ENCODE data around the gene GBF1.
"Not testable (repeated sequence)": the region's sequence is repeated elsewhere in the genome, so short reads cannot be mapped to it uniquely, and the experiment has no call there.

GBF1 gene

DNA sequence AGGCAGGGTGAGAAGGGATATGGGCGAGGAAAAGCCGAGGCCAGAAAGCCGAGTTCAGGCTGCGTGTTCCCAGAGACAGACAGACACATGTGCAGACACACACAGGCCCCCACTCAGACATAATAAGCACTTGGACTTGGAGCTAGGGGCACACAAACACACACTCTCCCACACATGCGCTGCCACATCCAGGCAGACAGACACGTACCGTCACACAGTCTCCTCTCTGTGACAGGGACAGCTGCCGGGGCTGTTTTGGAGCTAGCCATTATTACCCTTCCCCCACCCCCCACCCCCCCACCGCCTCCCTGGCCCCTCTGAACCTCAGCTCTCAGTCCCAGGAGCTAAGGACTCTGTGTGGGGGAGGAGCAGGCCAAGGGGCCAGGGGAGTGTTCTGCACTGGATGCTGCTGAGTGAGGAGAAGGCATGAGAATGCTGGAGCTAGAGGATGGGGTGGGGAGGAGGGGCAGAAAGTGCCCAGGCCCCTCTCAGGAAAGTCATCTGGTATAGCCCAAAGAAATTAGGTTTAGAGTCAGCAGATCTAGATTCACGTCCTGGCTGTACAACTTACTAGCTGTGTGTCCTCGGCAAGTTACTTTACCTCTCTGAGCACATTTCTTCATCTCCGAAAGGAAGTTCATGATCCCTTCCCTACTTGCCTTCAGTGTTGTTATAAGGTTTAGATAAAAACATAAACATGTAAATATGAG, 10.3 kb upstream of the GBF1 start:
- no peak for DNase-seq (ENCODE audit: low spot score)

DNA sequence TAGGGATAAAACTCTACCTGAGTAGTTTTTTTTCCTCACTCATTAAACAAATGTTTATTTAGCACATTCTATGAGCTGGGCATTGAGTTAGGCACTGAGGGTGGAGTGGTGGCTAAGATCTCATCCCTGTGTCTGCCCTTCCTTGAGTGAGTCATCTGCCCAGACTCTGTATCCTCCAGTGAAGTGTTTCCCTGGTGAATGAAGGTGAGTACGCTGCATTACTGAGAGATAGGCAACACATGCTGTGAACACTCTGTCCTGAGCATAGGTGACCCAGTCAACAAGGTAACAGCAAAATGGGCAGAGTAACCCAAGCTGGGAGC, 9.8 kb upstream of the GBF1 start:
- no peak for DNase-seq (ENCODE audit: low spot score)

DNA sequence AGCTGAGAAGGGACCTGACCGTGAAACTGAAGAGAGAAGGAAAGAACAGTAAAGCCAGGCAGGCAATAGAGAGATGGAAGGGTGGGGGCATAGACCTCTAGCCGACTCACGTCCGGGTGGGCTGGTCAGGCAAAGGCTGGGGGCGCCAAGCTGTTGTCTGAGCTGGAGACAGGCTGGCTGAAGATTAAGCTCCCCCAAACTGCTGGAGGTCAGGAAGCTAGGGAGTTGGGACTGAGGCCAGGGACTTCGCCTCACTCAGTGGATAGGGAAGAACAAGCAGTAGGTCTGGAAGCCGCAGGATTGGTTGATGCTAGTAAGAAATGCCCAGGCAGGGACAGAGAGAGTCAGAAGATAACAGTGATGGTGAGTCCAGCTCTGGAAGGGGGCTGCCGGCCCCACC, 9.3 kb upstream of the GBF1 start:
- no peak for DNase-seq (ENCODE audit: low spot score)

DNA sequence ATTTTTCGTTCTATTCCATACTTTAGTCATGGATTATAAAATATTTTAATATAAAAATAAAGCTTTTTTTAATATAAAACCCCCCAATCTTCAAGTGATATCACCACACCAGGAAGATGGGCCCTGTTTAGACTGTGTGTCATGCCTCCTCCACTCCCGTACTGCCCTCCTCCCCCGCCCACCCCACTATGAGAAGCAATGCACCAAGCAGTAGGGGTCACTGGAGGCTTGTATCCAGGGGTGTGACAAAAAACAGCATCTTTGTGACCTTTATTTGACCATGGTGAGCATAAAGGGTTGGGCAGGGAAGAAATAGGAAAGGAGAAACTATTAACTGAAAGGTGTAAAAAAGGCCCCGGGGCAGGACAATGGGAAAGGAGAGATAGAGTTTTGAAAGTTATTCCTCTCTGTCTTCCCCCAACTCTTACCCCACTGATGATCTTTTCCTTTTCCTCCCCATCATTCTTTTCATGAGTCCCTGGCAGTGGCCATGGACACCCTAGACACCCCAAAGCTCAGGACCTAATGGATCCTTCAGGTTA, 7.5 kb upstream of the GBF1 start:
- no peak for DNase-seq (ENCODE audit: low spot score)

DNA sequence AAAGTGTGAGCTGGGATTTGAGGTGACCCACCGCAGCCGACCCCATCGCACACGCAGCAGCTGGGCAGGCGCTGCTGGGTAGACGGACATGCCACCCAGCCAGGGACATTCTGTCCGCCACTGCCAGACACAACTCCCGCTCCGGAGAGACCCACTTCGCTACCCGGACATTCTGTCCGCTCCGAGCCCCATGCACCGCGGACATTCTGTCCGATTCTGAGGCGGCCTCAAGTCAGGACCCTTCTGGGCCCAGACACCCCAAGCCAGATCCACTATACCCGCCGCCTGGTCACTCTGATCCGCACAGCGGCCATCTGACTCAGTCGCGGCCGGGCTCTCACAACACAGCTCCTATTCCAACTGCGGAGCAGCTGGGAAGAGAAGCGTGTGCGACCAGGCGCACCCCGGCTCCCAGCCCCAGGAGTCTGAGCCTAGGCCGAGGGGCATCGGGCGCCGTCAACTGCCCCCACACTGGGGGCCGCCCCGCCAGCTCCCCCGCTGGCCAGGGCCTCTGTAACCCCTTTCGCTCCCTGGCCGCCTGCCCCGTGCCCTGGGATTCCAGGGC, 4.8 kb upstream of the GBF1 start:
- no peak for DNase-seq (ENCODE audit: low spot score)

DNA sequence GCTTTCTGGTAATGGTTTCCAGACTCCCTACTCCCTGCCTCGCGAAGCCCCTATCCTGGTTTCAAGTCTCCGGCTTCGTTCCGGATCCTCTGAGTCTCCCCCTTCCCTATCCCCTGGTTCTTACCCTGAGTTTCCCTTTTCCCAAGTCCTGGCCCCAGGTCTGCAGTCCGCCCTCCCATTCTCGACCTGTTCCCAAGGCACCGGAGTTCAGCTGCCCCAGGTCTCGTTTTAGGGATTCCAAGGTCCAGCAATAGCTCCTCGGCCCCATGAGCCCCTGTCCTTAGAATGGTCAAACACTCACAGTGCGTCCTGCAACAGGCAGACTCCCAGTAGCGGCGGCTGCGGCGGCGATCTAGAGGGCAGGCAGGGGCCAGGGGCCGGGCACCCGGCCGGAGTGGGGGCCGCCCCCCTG, 4.3 kb upstream of the GBF1 start:
- DNase-seq (ENCODE audit: low spot score): no peak

DNA sequence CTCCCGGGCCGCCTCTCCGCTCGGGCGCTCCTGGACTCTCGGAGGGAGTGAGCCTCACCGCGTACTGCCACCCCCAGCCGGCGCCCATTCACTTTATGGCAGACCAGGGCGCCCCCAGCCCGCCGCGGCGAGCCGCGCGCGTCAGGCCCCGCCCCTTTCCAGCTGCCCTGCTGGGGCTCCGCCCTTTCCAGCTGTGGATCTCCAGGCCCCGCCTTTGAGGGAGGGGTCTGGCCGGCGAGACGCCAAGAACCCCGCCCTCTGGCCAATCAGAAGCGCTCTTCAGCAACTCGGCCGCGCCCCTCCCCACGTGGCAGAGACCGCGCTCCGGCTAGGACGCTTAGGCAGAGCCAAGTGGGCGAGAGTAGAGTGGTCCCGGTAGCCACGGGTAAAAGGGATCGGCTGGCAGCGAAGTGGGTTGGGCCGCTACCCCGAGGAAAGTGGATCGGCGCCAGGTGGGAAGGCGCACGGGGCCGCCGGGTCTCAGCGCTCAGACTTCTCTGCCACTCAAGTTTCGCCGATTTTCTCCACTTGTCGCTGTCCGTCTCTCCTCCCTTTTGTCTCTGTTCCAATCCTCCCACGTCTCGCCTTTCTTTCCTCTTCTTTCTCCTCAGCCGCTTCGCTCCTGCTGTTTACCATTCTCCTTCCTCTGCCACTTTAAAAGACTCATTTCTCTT, 3.8 kb upstream of the GBF1 start, which contains the start of gene PITX3:
TSS of gene PITX3 (minus strand) at position 69 of the 674 bp plus-strand sequence. CDS start 9,432 bp downstream, outside the sequence.
- DNase-seq (ENCODE audit: low spot score): peak; percentile 91

DNA sequence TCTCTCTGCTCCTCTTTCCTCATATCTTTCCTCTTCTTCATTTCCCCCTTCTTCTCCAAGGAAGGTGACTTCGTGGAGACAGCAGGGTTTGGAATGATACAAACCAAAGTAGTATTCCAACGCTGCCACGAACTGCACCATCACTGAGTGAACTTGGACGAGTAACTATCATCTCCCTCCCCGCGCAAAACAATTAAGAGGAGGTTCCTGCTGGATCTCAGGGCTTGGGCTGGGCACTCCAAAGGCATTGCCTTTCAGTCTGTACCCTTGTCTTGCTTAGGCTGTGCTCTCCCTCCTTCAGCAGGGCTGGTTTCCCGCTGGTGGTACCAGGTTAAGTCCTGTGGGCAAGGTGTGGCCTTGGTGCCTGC, 3.2 kb upstream of the GBF1 start:
- DNase-seq (ENCODE audit: low spot score): no peak

DNA sequence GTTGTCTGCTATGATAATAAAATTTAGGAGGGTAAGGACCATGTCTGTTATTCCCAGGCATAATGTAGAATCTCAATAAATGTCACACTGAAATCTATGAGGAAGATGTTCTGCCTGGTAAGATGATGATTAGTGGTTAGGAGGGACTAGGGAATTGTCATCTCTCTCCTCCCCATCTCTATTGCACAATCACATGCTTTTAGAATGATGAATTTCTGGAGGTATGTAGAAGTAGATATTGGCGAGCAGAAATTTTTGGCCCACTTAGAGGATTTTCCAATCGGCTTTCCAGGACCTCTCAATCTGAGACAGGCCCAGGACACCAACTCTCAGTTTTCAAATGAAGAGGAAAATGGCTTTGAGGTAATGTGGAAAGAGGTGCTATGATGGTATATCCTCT, 2.0 kb upstream of the GBF1 start:
- no peak for DNase-seq (ENCODE audit: low spot score)

DNA sequence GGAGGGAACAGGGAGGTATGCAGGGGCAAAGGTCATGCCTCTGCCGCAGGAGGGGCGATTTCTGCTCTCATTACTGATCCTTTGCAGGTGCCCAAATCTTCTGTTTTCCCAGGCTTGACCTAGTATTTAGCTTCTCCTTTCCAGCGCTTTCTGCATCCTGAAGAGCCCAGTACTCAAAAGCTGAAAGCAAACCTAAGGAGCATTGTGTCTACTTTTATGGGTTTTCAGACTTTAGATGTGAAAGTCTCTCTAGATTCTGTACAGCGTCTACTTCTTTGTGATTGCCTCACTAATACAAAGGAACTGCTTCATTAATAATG, 560 bp downstream of the GBF1 start:
- no peak for DNase-seq (ENCODE audit: low spot score)

DNA sequence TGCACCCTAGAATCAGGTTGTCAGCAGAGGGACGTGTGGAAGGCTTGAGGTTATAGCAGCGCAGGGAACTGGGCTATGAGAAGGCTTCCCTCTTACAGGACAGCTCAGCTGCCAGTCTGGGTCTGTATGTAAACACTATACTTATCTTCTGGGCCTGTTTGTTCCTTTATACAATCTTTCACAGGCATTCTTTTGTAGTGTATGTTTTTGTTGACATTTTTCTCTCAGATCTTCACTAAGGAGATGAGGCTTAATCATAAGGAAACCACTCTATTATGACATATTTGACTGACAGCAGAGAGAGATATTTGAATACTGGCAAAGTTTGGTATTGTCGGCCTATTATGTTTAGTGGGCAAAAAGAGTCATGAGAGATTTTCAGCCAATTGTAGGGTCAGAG, 929 bp downstream of the GBF1 start:
- no peak for DNase-seq (ENCODE audit: low spot score)

DNA sequence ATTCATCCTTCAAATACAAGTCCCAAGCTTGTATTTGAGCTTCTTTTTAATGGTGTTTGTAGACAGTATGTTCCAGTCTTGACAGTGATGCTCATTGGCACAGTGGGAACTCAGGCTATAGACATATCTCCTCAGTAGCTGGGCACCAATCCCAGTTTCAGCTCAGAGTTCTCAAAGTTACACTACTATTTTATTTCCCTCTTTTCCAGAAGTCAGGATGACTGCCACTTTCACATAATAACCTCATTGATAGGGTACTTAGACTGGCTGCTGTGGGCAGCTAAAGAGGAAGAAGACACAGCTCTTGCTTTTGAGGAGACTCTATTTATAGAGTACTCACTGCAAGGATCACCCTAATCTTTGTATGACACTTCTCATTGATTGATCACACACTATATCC, 2.4 kb downstream of the GBF1 start:
- DNase-seq (ENCODE audit: low spot score): no peak

DNA sequence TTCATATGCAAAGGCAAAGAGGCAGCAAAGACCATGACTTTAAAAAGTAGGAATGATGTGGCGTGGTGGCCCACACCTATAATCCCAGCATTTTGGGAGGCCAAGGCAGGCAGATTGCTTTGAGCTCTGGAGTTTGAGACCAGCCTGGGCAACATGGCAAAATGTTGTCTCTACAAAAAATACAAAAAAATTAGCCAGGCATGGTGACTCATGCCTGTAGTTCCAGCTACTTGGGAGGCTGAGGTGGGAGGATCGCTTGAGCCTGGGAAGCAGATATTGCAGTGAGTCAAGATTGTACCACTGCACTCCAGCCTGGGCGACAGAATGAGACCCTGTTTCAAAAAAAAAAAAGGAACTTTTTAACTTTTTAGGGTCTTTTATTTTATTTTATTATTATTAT, 7.2 kb downstream of the GBF1 start:
- not testable (repeated sequence) for DNase-seq (ENCODE audit: low spot score)

DNA sequence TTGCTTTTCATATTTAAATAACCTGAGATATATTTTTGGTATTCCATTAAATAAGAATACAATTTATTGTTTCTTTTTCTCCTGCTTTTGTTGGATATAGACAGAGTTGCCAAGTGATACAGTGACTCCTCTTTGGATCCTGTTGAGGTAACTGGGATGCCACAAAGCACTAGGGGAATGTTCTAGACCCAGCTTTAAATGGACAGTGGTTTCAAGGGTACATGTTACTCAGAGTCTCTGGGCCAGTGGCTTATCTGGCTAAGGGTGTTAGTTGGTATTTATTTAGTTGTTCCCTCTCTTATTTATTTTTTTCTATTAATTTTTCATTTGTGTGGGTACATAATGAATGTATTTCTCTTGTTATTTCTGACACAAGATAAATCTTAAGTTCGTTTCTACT, 9.1 kb downstream of the GBF1 start:
- DNase-seq (ENCODE audit: low spot score): no peak

DNA sequence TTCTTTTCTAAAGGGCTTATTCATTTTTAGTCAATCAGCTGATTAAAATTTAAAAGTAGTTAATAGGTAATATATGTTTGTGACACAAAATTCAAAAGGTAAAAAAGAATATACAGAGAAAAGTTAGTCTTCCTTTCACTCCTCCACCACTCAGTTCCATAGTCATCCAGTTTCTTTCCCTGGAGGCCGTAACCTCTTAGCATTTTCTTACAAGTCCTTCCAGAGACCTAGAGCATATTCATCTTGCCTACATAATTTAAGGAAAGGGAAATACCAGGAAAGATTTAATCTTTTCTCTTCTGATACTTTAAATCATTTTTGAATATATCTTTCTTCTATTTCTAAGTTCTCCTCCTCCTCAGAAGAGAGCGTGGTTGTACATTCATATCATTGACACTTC, 10.1 kb downstream of the GBF1 start:
- no peak for DNase-seq (ENCODE audit: low spot score)

DNA sequence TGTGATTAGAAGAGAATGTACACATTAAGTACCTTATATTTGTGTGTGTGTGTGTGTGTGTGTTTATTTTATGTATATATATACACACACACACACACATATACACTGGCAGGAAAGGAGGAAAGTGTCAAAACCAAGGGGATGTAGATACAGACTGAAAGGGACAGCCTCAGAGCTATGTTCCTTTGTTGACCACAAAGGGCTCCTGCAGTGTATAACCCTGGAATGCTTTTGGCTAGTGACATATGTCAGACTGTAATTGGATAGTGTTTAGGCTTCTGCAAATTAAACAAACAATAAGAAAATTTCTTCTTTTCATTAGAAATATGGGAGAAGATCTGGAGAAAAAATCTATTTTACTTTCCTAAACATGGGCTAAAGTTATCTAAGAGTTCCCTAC, 15.9 kb downstream of the GBF1 start:
- no peak for DNase-seq (ENCODE audit: low spot score)

DNA sequence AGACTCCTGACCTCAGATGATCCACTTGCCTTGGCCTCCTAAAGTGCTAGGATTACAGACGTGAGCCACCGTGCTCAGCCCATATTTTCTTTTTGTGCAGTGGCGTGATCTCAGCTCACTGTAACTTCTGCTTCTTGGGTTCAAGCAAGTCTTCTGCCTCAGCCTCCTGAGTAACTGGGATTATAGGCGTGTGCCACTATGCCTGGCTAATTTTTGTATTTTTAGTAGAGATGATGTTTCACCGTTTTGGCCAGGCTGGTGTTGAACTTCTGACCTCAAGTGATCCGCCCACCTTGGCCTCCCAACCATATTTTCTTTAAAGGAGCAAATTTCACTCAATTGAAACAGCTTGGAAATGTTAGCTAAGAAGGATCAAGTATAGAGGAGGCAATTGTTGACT, 16.5 kb downstream of the GBF1 start:
- DNase-seq (ENCODE audit: low spot score): no peak

DNA sequence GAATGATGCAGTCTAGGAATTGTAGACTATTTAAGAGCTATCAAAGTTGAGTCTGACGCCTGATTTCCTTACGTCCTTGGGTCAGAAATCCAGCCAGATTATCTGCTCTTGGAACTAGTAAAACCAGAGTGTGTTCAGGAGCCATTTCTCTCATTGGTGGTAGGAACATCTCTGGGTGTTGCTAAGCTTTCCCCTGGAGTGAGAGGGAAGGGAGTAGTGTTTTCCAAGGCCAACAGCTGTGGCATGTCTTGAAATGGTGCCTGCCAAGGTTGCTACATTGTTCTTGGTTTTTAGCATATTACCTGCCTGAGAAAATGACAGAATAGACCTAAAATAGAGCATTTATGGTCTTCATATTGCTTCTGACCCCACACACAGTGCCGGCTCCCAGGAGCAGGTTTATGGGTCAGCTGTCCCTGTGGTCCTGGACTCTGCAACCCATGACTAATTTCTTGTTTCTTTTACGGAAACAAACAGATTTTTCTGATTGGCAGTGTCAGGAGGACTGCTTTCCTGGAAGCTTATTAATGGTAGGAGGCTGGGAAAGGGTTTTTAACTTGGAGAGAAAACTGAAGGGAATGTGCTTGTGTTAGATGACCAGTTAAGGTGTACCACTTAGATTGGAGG, 17.5 kb downstream of the GBF1 start:
- no peak for DNase-seq (ENCODE audit: low spot score)

DNA sequence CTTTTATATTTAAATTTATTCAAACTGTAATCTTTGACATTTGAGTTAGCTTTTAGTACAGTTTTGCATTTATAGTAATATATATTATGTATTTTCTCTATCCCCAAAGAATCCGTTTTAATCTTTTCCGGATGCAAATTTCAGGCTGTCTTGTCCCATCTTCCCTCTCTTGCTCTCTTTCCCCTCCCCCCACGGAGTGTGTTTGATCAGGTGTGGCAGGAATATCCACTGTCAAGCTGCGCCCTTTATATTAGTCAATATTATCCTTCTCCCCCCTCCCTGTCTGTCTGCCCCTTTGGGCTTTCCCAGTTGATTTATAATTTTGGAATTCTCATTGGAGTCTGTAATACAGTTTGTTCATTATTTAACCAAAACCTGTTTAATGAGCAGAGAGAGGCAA, 19.0 kb downstream of the GBF1 start:
- no peak for DNase-seq (ENCODE audit: low spot score)

DNA sequence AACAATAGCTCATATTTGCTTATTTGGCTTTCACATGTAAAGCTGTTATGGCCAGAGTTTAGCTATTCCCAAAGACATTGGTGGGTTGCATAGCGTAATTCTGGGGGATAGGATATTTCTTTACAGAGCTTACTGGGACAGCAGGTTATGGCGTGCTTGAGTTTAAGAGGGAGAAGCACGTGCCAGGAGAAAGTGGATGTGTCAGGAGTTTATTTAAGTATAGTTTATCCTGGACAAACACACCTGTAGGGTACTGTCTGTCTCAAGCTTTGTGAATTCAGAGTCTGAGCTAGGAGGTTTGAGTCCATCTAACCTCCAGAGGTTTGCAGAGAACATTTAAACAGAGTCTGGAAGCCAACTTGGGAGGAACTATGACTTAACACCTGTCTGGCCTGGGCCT, 21.3 kb downstream of the GBF1 start:
- no peak for DNase-seq (ENCODE audit: low spot score)

DNA sequence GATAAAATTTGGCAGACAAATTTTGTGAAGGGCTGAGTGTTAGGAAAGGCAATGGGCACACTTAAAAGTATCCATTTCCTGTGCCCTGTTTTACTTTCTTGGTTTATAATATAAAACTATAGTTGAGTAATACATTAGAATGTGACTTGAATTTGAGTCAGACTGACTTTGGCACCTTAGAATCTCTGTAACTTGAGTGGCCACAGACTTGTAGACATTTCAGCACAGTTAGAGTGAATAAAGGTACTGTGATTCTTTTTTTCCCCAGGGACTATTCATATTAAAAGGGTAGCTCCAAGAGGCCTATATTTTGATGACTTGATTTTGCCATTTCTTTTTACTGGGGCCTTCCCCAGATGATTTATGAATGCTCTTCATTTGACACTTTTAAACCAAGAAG, 22.4 kb downstream of the GBF1 start:
- no peak for DNase-seq (ENCODE audit: low spot score)

DNA sequence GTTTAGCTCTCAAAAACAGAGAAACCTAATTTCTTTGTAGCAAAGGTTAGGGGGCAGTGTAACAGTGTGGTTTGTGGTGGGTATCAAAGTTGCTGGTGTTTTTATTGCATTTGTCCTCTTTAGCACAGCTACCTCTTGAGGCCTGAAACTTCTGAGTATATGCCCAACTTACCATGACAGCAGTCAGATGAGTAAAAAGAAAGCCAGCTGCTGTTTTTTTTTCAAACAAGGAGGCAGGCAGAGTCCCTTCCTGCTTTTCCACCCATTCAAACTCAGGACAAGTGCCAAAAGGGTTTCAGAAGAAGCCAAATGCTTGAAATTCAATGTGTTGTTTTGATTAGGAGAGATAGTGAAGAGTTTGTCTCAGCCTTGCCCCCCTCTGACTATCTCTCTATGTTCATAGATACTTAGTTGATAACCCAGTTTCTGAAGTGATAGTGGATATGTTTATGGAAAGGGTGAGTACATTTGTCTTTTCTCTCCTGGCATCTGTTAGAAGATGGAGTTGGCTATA, 23.1 kb downstream of the GBF1 start:
- no peak for DNase-seq (ENCODE audit: low spot score)

DNA sequence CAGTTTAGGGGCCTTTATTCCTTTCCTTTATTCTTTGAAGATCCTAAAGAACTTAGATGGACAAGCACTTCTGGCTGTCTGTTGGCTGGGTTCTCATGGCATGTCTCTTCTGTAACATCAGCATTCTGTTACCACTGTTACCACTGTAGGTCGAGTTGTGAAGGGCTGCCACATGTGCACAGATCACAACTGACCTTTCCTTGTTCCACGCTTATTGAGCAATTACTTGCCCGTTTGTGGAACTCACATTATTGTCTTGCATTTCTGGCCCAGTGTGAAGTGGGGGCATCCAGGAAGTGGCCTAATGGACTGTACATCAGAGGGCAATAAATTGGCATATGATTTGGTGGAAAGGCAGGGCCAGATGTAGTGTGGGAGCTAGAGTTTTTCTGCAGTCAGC, 23.7 kb downstream of the GBF1 start:
- DNase-seq (ENCODE audit: low spot score): no peak

Measured in CD4-positive, alpha-beta T cell treated with Interleukin-2 at 100 ng/mL for 4 hours (primary cell).